ENCODE measurements around the gene RUNX2.

Gene RUNX2

GRCh38 chr6:45689926-45690615 is 361.9 kb downstream of the RUNX2 start:
- DNase-seq: no peak
- in situ Hi-C loops (cut with MboI; ENCODE audit: low pct_unique_long_range_greater_than_20kb, low sequenced_read_pairs): no loop called here

GRCh38 chr6:45690846-45691245 is 362.7 kb downstream of the RUNX2 start:
- no peak for DNase-seq
- in situ Hi-C loops (cut with MboI; ENCODE audit: low pct_unique_long_range_greater_than_20kb, low sequenced_read_pairs): no loop called here

GRCh38 chr6:45691426-45691825 is 363.3 kb downstream of the RUNX2 start:
- in situ Hi-C loops (cut with MboI; ENCODE audit: low pct_unique_long_range_greater_than_20kb, low sequenced_read_pairs): no loop called here
- no peak for DNase-seq

GRCh38 chr6:45692021-45692420 is 363.9 kb downstream of the RUNX2 start:
- in situ Hi-C loops (cut with MboI; ENCODE audit: low pct_unique_long_range_greater_than_20kb, low sequenced_read_pairs): no loop called here
- no peak for DNase-seq

GRCh38 chr6:45696738-45697137 is 368.6 kb downstream of the RUNX2 start:
- DNase-seq: no peak
- in situ Hi-C loops (cut with MboI; ENCODE audit: low pct_unique_long_range_greater_than_20kb, low sequenced_read_pairs): no loop called here

- in situ Hi-C loops (cut with MboI; ENCODE audit: low pct_unique_long_range_greater_than_20kb, low sequenced_read_pairs): no loop called here
- DNase-seq: no peak
Measured at GRCh38 chr6:45697605-45698004, 369.5 kb downstream of the RUNX2 start.

- no peak for DNase-seq
- in situ Hi-C loops (cut with MboI; ENCODE audit: low pct_unique_long_range_greater_than_20kb, low sequenced_read_pairs): no loop called here
Measured at GRCh38 chr6:45698046-45698445, 369.9 kb downstream of the RUNX2 start.

GRCh38 chr6:45699663-45700062 is 371.5 kb downstream of the RUNX2 start:
- in situ Hi-C loops (cut with MboI; ENCODE audit: low pct_unique_long_range_greater_than_20kb, low sequenced_read_pairs): loop anchor here (25.0 kb wide), 2 partner anchors 262 to 1062 kb away; no protein-coding TSS in a partner anchor

GRCh38 chr6:45702849-45703739 is 375.0 kb downstream of the RUNX2 start:
- no peak for DNase-seq
- in situ Hi-C loops (cut with MboI; ENCODE audit: low pct_unique_long_range_greater_than_20kb, low sequenced_read_pairs): loop anchor here (25.0 kb wide), 2 partner anchors 266 to 1066 kb away; no protein-coding TSS in a partner anchor

More at GRCh38 chr6:45699663-45700062, 371.5 kb downstream of the RUNX2 start:
- peak; percentile 53 for DNase-seq

- DNase-seq: no peak
- in situ Hi-C loops (cut with MboI; ENCODE audit: low pct_unique_long_range_greater_than_20kb, low sequenced_read_pairs): loop anchor here (25.0 kb wide), 2 partner anchors 267 to 1067 kb away; no protein-coding TSS in a partner anchor
Measured at GRCh38 chr6:45704056-45704800, 376.1 kb downstream of the RUNX2 start.

- in situ Hi-C loops (cut with MboI; ENCODE audit: low pct_unique_long_range_greater_than_20kb, low sequenced_read_pairs): loop anchor here (25.0 kb wide), 2 partner anchors 268 to 1068 kb away; no protein-coding TSS in a partner anchor
Measured at GRCh38 chr6:45705137-45705855, 377.2 kb downstream of the RUNX2 start.

GRCh38 chr6:45706319-45706718 is 378.2 kb downstream of the RUNX2 start:
- in situ Hi-C loops (cut with MboI; ENCODE audit: low pct_unique_long_range_greater_than_20kb, low sequenced_read_pairs): loop anchor here (25.0 kb wide), 2 partner anchors 269 to 1069 kb away; no protein-coding TSS in a partner anchor
- no peak for DNase-seq

More at GRCh38 chr6:45705137-45705855, 377.2 kb downstream of the RUNX2 start:
- no peak for DNase-seq

GRCh38 chr6:45707176-45707575 is 379.0 kb downstream of the RUNX2 start:
- no peak for DNase-seq
- in situ Hi-C loops (cut with MboI; ENCODE audit: low pct_unique_long_range_greater_than_20kb, low sequenced_read_pairs): loop anchor here (25.0 kb wide), 2 partner anchors 270 to 1070 kb away; no protein-coding TSS in a partner anchor

GRCh38 chr6:45709781-45710220 is 381.7 kb downstream of the RUNX2 start:
- no peak for DNase-seq

GRCh38 chr6:45710304-45710821 is 382.2 kb downstream of the RUNX2 start:
- in situ Hi-C loops (cut with MboI; ENCODE audit: low pct_unique_long_range_greater_than_20kb, low sequenced_read_pairs): loop anchor here (25.0 kb wide), 2 partner anchors 273 to 1073 kb away; no protein-coding TSS in a partner anchor
- DNase-seq: no peak

More at GRCh38 chr6:45709781-45710220, 381.7 kb downstream of the RUNX2 start:
- in situ Hi-C loops (cut with MboI; ENCODE audit: low pct_unique_long_range_greater_than_20kb, low sequenced_read_pairs): loop anchor here (25.0 kb wide), 2 partner anchors 272 to 1072 kb away; no protein-coding TSS in a partner anchor

GRCh38 chr6:45712076-45712475 is 383.9 kb downstream of the RUNX2 start:
- DNase-seq: no peak
- in situ Hi-C loops (cut with MboI; ENCODE audit: low pct_unique_long_range_greater_than_20kb, low sequenced_read_pairs): loop anchor here (25.0 kb wide), 2 partner anchors 275 to 1075 kb away; no protein-coding TSS in a partner anchor

GRCh38 chr6:45712786-45713185 is 384.7 kb downstream of the RUNX2 start:
- in situ Hi-C loops (cut with MboI; ENCODE audit: low pct_unique_long_range_greater_than_20kb, low sequenced_read_pairs): loop anchor here (25.0 kb wide), 2 partner anchors 275 to 1075 kb away; no protein-coding TSS in a partner anchor
- no peak for DNase-seq
